Measurements from ENCODE around the gene CD96.

The CD96 gene

GRCh38 chr3:111592936-111593335, 50.9 kb downstream of the CD96 start:
- no peak overlapping the region for H3K4me3 ChIP-seq (ENCODE audit: low read depth, low read length)

GRCh38 chr3:111593666-111594065, 51.7 kb downstream of the CD96 start:
- H3K4me3 ChIP-seq (ENCODE audit: low read depth, low read length): no peak overlapping the region

GRCh38 chr3:111594205-111594604, 52.2 kb downstream of the CD96 start:
- no peak overlapping the region for H3K4me3 ChIP-seq (ENCODE audit: low read depth, low read length)

DNA sequence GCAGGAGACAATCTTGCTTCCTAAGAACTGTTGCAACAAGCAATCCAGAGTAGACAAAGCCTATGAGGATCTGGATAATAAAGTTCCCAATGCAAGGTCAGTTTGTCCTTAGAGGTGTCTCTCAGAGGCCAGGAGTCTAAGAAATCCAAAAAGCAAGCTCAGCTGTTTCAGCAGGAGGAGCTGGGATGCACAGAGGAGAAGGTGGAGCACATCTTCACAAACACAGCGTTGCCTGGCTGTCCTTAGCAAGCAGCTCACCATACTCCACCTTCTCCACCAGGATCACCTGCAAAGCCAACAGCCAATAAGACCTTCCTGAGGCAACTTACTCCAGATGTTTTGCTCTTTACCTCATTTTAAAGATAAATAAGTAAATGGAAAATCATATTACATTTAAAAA, 52.8 kb downstream of the CD96 start:
- H3K4me3 ChIP-seq (ENCODE audit: low read depth, low read length): no peak overlapping the region

DNA sequence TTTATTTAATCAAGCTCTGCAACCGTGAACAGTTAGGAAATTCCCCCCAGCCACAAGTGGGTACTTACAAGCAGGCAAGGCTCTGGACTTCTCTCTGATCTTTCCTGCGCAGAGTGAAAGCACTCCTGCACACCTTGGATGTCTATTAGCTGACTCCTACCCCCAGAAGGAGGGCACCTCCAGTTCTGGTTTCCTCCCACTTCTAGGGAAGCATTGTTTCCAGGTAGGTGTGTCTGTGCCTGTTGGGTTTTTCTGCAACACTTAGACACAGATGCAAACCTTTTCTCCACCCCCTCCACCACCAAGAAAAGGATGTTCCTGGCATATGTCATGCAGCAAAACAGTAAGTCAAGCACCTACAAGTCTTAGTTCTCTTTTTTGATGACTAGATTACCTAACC, 53.2 kb downstream of the CD96 start, which contains the start of gene ZBED2:
TSS of gene ZBED2 (minus strand) at position 115 of the 400 bp plus-strand sequence. CDS start 1,145 bp downstream, outside the sequence.
- H3K4me3 ChIP-seq (ENCODE audit: low read depth, low read length): no peak within 1 kb of the TSS

DNA sequence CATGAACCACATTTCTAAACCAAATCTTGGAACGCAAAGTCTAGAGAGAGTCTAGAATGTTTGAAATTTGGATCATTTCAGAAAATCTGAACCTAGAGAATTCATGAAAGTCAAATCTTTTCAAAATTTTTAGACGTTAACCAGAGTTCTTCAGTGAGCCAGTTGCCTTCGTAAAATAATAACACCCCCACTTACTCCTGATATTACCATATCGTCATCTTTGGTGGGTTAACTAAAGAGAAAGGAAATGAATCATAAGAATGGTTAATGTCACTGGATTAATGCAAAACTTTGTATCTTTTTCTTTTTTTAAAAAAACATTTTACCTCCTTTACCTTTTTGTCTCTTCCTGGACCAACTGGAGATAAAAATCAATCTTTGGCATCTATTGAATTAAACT, 54.3 kb downstream of the CD96 start:
- H3K4me3 ChIP-seq (ENCODE audit: low read depth, low read length): no peak overlapping the region

- H3K4me3 ChIP-seq (ENCODE audit: low read depth, low read length): no peak overlapping the region
Observed at GRCh38 chr3:111598139-111598538, 56.1 kb downstream of the CD96 start.

DNA sequence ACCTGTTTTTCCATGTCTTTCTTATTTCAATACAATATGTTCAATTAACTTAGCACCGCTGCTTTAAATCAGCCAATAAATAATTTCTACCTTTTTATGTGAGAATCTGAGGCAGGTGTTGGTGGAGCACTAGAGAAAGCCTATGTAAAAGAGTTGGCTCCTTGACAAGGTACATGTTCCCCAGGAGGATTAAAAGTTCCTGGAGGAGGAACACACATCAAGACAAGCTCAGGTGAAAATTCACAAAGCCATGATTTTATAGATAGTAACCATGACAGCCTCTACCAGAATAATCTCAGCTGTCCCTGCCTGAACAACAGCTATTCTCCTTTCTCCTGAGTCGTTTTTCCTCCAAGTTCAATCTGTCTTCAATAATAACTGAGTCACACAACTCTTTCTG, 56.6 kb downstream of the CD96 start:
- no peak overlapping the region for H3K4me3 ChIP-seq (ENCODE audit: low read depth, low read length)

DNA sequence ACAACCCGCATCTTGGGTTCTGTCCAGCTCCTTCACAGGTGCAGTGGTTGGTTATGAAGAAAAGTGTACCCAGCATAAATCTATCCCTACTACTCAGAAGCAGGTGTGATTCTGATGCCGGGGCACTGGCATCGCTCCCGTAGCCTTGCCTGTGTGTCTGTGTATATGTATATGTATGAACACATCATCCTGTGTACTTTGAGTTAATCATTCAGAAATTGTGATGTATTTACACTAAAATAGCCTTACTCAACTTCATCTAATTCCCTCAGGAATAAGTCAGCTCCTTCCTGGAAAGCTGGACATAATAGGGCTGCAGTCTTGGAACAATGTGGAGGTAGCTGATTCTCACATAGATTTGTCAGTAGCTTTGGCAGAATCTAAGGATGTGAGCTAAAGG, 59.8 kb downstream of the CD96 start:
- no peak overlapping the region for H3K4me3 ChIP-seq (ENCODE audit: low read depth, low read length)

- no peak overlapping the region for H3K4me3 ChIP-seq (ENCODE audit: low read depth, low read length)
Observed at GRCh38 chr3:111603679-111604078, 61.7 kb downstream of the CD96 start.

- H3K4me3 ChIP-seq (ENCODE audit: low read depth, low read length): no peak overlapping the region
Observed at GRCh38 chr3:111604119-111604518, 62.1 kb downstream of the CD96 start.

- no peak overlapping the region for H3K4me3 ChIP-seq (ENCODE audit: low read depth, low read length)
Observed at GRCh38 chr3:111605018-111605417, 63.0 kb downstream of the CD96 start.

GRCh38 chr3:111605493-111605892, 63.5 kb downstream of the CD96 start:
- no peak overlapping the region for H3K4me3 ChIP-seq (ENCODE audit: low read depth, low read length)

DNA sequence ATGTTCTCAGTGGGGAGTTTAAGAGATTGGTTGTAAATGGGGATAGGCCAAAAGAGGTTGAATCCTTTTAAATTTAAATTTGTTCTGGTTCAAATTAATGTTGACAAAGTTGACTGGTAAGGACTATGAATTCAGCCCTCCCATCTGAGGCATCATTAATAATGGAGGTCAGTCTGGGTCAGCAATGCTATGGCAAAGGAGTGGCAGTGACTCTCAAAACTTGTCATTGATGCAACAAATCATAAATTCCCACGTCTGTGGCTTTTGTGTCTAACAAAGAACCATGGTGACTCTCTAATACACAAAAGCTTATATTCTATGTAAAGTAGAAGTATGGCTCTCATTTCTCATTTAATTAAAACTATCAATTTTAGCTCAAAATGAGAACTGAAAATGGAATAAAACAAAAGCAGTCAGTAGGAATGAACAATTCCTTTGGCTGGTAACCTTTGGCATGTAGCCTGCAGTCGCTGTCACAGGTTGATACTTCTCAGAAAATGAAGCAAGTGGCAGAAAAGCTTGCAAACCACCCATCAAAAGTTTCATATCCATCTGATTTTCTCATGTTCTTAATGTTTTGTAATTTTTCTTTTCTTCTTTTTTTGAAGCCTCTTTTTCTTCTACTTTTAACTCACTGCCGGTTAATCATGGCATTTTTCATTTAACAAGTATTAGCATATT, 65.4 kb downstream of the CD96 start:
- no peak overlapping the region for H3K4me3 ChIP-seq (ENCODE audit: low read depth, low read length)

GRCh38 chr3:111608383-111608782, 66.4 kb downstream of the CD96 start:
- H3K4me3 ChIP-seq (ENCODE audit: low read depth, low read length): no peak overlapping the region

DNA sequence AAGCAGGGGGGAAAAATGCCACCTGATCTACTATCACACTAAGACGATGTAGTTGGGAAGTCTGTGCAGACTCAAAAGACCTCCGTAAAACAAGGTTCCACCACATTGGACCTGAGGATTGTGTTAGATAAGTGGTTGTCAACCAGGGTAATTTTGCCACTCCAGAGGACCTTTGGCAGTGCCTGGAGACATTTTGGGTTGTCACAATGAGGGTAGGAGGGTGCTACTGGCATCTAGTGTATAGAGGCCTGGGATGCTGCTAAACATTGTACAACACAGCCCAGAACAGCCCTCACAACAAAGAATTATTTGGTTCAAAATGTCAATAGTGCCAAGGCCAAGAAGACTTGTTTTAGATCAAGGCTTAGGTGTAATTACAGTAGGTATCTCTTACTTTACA, 67.7 kb downstream of the CD96 start:
- no peak overlapping the region for H3K4me3 ChIP-seq (ENCODE audit: low read depth, low read length)

GRCh38 chr3:111610189-111610588, 68.2 kb downstream of the CD96 start:
- H3K4me3 ChIP-seq (ENCODE audit: low read depth, low read length): no peak overlapping the region

DNA sequence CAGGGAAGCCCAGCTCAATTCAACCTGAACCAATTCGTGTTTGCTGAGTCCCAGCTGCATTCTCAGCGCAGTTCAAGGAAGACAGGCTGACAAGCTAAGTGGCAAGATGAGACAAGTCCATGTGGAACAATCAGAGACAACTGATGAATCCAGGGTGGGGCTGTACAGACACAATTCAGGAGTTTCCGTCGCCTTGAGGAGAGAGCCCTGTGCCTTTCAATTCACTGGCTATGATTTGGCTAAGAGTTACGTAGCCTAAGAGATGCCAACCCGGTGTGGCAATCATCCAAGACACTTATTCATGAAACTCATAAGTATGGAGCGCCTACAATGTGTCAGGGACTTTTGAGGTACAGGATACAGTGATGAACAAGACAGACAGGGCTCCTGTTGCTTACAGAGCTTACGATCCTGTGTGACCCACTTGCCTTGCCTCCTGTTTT, 68.6 kb downstream of the CD96 start:
- H3K4me3 ChIP-seq (ENCODE audit: low read depth, low read length): no peak overlapping the region

GRCh38 chr3:111613294-111613693, 71.3 kb downstream of the CD96 start:
- no peak overlapping the region for H3K4me3 ChIP-seq (ENCODE audit: low read depth, low read length)

GRCh38 chr3:111615880-111616279, 73.9 kb downstream of the CD96 start:
- H3K4me3 ChIP-seq (ENCODE audit: low read depth, low read length): no peak overlapping the region

- H3K4me3 ChIP-seq (ENCODE audit: low read depth, low read length): no peak overlapping the region
Observed at GRCh38 chr3:111616417-111617105, 74.6 kb downstream of the CD96 start.

DNA sequence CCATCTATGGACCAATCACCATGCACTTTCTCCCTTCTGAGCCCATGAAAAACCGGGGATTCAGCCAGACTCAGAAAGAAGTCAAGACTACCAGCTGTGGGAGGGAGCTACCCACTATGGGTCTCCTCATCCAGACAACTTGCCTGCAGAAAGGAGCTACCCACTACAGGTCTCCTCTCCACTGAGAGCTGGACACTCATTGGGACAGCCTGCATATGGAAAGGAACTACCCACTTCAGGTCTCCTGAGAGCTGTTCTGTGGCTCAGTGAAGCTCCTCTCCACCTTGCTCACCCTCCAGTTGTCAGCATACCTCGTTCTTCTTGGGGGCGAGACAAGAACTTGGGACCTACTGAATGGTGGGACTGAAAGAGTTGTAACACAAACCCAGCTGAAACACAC, 75.4 kb downstream of the CD96 start:
- H3K4me3 ChIP-seq (ENCODE audit: low read depth, low read length): no peak overlapping the region

Data from iPS-11a (cell line).